HG03460 (cell line): ENCODE results near the gene ZNF750.

Experiments used
- ATAC-seq: cut with Tn5 transposase; IDR thresholded peaks from one replicate; pipeline ENCODE4 v1.9.1; 2021; ENCODE audit not compliant: unreplicated experiment

The ZNF750 gene

GRCh38 chr17:82814834-82815233, 25.0 kb downstream of the ZNF750 start:
- no peak for ATAC-seq

DNA sequence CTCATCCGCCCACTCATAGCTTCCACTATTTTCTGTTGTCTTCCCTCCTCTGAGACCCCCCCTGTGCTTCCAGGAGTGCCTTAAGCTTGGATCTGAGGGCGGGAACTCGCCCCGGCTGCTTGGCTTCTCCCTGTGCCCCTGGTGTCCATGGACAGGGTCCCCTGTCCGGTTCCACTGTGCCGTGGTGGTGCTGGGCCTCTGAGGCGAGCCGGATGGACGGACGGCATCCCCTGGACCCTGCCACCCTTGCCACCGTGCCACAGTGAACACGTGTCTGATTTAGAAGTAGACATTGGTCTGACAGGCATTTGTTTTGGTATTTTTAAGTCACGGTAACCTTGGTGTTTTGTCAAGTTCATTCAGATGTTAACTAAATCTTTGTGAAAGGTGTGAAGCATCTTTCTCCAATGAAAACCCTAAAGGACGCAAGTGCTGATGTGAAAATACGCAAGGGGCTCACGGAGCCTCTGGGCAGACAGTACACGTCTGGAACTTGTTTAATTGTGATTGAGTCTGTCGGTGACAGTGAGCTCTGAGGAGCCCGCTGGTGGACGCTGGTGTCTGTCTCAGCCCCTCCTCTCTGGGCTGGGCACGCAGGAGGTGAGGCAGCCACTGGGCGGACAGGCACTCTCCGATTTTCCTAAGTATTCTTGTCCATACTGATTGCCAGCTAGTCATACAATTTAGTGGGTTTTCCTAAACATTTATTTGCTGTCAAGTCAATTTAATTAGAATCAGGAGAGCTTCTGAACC, 26.3 kb downstream of the ZNF750 start:
- ATAC-seq: no peak

DNA sequence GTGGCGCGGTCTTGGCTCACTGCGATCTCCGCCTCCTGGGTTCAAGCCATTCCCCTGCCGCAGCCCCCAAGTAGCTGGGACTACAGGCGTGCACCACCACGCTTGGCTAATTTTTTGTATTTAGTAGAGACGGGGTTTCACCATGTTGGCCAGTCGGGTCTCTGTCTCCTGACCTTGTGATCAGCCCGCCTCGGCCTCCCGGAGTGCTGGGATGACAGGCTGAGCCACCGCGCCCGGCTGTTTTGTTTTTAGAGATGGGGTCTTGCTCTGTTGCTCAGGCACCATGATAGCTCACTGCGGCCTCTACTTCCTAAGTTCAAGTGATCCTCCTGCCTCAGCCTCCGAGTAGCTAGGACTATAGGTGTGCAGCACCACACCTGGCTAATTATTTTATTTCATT, 27.2 kb downstream of the ZNF750 start:
- no peak for ATAC-seq

DNA sequence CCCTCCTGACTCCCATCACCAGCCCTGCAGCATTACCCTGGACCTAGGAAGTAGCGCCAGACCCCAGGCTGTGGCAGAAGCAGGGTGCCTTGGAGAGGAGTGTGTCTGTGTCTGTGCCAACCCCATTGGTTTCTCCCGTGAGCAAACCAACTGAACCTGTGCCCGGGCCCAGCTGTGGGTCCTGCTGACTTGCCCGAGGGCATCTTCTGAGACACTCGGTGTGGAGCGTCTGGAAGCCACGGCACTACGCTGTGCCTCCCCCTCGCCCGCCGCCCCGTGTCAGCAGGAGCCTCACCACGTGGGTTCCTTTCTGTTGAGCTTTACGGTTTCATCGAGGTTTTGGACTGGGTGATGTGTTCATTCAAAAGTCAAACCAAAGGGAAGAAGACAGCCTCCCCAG, 27.8 kb downstream of the ZNF750 start:
- no peak for ATAC-seq

GRCh38 chr17:82810644-82811430, 29.0 kb downstream of the ZNF750 start:
- no peak for ATAC-seq

DNA sequence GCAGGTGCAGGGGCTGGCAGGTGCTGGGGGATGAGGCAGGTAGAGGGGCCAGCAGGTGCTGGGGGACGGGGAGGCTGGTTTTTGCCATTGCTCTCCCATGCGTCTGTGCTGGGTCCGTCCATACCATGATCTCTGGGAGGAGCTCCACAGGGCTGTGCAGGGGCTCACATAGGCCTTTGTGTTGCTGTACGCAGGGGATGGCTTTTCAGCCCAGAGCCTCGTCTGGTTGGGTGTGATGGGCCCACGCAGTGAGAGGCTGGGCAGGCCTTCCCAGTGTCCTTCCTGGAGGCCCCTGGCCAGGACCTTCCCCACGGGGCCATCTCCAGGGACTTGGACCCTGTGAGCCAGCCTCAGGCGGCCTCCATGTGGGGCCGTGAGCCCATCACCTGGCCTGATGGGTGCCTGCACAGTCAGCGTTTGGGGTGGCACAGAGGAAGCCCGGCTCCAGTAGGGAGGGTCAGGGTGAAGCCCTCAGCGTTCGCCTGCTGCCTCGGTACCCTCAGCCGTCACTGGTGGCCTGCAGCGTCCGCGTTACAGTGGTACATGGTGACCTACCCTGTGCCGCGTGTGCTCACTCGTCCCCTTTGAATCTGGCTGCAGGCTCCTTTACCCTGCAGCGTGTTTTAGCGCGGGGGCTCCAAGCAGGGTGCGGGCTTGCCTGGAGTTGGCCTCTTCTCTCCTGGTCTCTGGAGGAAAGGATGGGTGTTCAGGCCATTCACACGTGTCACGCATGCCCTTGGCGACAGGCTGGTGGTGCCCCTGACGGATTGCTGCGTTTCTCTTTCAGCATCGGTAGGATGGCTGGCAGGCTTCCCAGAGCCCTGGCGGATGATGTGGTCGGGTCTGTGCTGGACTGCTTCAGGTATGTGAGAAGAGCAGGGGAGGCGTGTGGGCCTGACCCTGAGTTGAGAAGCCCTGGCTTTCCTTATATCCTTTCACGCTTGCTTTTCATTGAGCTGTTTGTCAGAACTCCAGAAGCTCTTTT, 30.6 kb downstream of the ZNF750 start:
- no peak for ATAC-seq

DNA sequence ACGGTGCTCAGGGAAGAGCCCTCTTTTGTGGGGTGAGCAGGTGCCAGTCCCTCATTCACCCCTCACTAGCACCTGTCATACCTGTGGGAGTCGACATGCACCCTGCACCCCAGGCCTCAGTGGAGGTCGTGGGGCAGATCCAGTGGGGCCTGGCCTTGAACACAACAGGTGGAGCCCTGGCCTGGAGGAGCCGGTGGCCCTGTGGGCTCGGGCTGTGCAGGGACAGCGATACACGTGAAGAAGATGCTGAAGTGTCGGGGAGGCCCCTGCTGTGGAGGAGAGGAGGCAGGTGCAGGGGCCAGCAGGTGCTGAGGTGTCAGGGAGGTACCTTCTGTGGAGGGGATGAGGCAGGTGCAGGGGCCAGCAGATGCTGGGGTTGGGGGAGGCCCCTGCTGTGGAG, 31.8 kb downstream of the ZNF750 start:
- no peak for ATAC-seq

DNA sequence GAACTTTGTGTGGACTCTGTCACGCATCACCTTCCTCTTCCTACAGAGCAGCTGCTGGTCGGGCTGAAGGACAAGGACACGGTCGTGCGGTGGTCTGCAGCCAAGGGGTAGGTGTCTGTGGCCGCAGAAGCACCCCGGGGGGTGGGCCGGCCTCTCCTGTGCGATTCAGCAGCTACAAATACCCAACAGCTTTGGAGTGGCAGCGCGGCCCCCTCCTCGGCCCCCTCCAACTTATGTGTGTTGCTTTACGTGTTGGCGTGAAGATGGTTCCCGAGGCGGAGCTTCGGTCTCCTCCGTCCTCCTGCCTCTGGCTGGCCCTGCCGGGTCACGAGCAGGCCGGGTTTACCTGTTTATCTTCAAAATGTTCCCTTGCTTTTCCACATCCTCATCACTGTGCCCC, 32.3 kb downstream of the ZNF750 start:
- ATAC-seq: no peak

- ATAC-seq: no peak
These were observed 32.7 kb downstream of the ZNF750 start for GRCh38 chr17:82807101-82807500.

- no peak for ATAC-seq
These were observed 33.2 kb downstream of the ZNF750 start for GRCh38 chr17:82806645-82807044.

DNA sequence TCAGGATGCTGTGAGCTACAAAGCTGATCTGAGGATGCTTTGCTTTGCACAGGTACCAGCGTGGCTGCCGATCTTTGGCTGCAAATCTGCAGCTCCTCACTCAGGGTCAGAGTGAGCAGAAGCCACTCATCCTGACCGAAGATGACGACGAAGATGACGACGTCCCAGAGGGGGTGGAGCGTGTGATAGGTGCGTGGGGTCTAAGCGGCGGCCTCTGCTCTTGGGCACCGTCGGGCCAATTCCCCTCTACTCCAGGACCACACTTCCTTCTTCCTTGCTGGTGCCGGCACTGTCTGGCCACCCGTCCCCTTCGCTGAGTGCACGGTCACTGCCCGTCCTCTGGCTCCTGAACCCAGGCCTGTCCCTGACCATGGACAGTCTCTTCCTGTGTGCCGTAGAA, 34.0 kb downstream of the ZNF750 start:
- ATAC-seq: no peak

DNA sequence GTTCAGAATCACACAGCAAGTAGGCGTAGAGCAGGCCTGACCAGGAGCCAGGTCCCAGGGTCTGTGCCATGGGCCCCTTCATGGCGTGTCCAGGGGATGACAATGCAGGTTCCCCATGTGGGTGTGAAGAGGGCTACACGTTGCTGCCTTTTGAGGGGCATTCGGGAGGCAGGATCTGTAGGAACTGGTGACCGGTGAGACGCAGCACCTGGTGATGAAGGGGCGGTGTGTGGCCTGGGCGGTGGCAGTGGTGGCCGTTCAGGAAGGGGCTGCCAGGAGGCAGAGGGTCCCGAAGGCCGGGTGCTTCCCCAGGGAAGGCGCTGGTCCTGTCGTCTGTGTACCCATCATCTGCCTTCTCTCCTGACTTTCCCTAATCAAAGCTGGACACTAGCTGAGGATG, 34.6 kb downstream of the ZNF750 start:
- ATAC-seq: no peak

DNA sequence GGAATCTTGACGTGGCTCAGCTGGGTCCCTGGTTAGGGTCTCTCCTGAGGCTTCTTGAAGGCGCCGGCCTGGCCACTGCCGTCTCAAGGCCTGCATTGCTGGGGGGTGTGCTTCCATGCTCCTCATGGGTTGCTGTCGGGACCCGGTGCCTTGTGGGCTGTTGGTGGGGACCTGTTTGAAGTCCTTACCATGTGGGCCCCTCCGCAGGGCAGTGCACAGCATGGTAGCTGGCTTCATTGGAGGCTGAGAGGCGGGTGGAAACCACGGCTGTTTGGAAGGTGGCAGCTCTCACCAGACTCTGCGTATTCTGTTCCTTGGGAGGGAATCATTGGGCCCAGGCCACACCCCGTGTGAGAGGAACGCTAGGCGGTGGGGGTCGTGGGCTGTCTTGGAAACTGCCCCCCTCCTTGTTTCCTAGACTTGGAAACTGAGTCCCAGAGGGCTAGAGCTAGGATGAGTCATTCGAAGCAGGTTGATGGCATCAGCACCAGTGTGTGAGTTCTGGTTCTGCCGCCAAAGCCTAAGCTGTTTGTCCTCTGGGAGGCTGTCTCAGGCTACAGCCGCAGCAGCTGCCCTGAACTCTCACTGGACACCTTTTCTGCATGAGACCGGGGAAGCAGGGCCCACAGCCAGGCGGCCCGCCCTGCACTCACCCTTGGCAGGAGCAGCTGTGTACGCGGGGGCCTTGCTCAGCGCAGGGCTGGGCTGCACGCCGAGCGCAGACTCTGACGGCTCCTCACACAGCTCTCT, 35.2 kb downstream of the ZNF750 start:
- ATAC-seq: no peak

DNA sequence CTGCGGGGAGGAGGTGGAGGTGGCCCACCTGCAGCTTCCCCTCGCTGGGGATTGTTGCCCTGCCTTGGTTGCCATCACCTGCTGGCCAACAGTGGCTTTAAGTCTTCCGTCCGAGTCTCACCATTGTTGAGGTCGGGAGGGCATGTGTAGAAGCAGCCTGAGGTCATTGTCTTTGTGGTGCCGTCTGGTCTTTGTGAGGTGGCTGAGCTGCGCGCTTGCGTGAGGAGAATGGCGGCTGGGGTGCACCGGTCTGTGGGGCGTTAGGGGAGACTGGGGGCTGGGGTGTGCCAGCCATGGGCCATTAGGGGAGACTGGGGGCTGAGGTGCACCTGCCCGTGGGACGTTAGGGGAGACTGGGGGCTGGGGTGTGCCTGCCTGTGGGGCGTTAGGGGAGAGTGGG, 36.2 kb downstream of the ZNF750 start:
- no peak for ATAC-seq

DNA sequence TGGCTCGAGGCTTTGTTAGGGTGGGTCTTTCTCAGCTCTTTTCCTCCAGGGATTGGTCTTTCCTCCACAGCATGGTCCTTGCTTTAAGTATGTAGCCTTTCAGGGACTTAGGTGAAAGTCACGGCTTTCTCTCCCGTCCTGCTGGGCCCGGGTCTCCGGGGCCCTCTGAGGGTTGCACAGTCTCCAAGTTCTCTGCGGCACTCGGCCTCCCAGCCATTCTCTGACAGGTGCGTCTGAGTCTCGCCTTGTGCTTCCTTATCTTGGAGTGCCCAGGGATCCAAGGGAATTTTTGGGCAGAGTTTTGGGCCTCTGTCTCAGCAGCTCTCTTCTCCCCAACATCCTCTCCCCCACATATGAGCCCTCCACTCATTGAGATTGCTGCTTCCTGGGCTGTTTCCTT, 36.6 kb downstream of the ZNF750 start:
- ATAC-seq: no peak

- no peak for ATAC-seq
These were observed 37.6 kb downstream of the ZNF750 start for GRCh38 chr17:82802075-82802780.

GRCh38 chr17:82801377-82801970, 38.3 kb downstream of the ZNF750 start:
- no peak for ATAC-seq

DNA sequence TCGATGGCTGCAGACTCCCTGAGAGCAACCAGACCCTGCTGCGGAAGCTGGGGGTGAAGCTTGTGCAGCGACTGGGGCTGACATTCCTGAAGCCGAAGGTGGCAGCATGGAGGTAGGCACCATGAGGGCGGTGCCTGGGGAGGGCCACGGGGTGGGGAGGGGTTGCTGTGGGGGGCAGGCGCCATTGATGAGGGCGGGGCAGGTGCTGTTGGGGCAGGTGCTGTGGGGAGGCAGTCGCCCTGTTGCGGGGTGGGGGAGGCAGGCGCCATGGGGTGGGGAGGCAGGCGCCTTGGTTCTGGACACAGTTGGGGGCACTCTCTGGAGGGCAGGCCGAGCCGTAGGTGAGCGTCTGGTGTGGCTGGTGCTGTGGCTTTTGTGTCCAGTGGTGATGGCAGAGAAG, 38.9 kb downstream of the ZNF750 start:
- no peak for ATAC-seq

DNA sequence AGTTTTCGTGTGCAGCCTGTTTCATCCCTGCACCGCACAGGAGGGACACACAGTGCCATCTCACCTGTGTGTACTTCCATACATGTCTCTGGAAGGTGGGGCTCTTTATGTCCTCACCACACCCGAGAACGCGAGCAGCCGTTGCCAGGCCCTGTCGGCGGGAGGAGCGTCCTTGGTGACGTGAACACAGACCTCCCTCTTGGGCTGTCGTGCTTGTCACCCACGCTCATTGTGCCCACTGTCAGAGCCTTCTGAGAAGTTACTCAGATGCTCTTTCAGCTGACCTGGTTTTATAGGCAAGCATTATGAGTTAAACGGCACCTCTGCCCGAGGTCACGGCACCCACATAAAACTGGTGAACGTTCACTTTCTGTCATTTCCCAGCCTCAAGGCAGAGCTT, 40.2 kb downstream of the ZNF750 start:
- no peak for ATAC-seq

- no peak for ATAC-seq
These were observed 41.1 kb downstream of the ZNF750 start for GRCh38 chr17:82798752-82799151.
